OCI-LY1 (cell line): Measurements from ENCODE around the gene RNF175.

Experiments used
- H2AFZ ChIP-seq: fragments of 200-600 bp; sonication (generic), shearing (Covaris generic); 2 replicates; pipeline ENCODE4 v1.6.0; 2014; ENCODE audit warnings: antibody characterized with exemption, mild to moderate bottlenecking, low read length
- H3F3A ChIP-seq: fragments of 200-600 bp; sonication (generic), shearing (Covaris generic); 2 replicates; pipeline ENCODE4 v1.6.0; 2014; ENCODE audit warnings: mild to moderate bottlenecking, antibody characterized with exemption, low read length, moderate library complexity; ENCODE audit not compliant: insufficient read depth
- H3K27ac ChIP-seq: fragments of 200-600 bp; sonication (generic); 2 replicates; pipeline ENCODE4 v1.5.1; 2014; ENCODE audit warnings: low read length, mixed run types, mild to moderate bottlenecking, low read depth; ENCODE audit not compliant: poor library complexity, severe bottlenecking
- H3K27me3 ChIP-seq: fragments of 200-600 bp; sonication (generic); 2 replicates; pipeline ENCODE4 v1.6.0; 2014; ENCODE audit warnings: antibody characterized with exemption, mild to moderate bottlenecking, low read length, moderate library complexity; ENCODE audit not compliant: insufficient read depth
- H3K36me3 ChIP-seq: fragments of 200-600 bp; sonication (generic); 2 replicates; pipeline ENCODE4 v1.6.1; 2014; ENCODE audit warnings: mild to moderate bottlenecking, antibody characterized with exemption, low read length, moderate library complexity, mixed read lengths; ENCODE audit not compliant: insufficient read depth
- H3K4me1 ChIP-seq: fragments of 200-600 bp; sonication (generic); 2 replicates; pipeline ENCODE4 v1.5.1; 2014; ENCODE audit warnings: mild to moderate bottlenecking, low read length, moderate library complexity; ENCODE audit not compliant: insufficient read depth, severe bottlenecking
- H3K4me2 ChIP-seq: fragments of 200-600 bp; sonication (generic), shearing (Covaris generic); 2 replicates; pipeline ENCODE4 v1.6.1; 2014; ENCODE audit warnings: low read length
- H3K4me3 ChIP-seq: fragments of 200-600 bp; sonication (generic); 2 replicates; pipeline ENCODE4 v1.5.1; 2014; ENCODE audit warnings: low read length, low read depth, mild to moderate bottlenecking, mixed read lengths; ENCODE audit not compliant: poor library complexity, severe bottlenecking
- H3K79me2 ChIP-seq: fragments of 200-600 bp; shearing (Covaris generic); 2 replicates; pipeline ENCODE4 v1.6.1; 2016; ENCODE audit warnings: mixed run types, low read length, mixed read lengths; ENCODE audit not compliant: insufficient read depth
- H3K9ac ChIP-seq: fragments of 200-600 bp; sonication (generic), shearing (Covaris generic); 2 replicates; pipeline ENCODE4 v1.6.1; 2014; ENCODE audit warnings: mild to moderate bottlenecking, low read length, mixed read lengths
- H3K9me2 ChIP-seq: fragments of 200-600 bp; sonication (generic), shearing (Covaris generic); 2 replicates; pipeline ENCODE4 v1.6.1; 2014; ENCODE audit warnings: low read depth, mild to moderate bottlenecking, low read length, mixed read lengths
- H3K9me3 ChIP-seq: fragments of 200-600 bp; shearing (Covaris generic); 2 replicates; pipeline ENCODE4 v1.6.1; 2014; ENCODE audit warnings: low read length, mixed read lengths
- H4K20me1 ChIP-seq: fragments of 200-600 bp; sonication (generic), shearing (Covaris generic); 2 replicates; pipeline ENCODE4 v1.6.0; 2016; ENCODE audit warnings: mild to moderate bottlenecking, low read length; ENCODE audit not compliant: insufficient read depth
- EZH2 ChIP-seq: fragments of 200-600 bp; sonication (generic), shearing (Covaris generic); IDR thresholded peaks from 2 replicates; pipeline ENCODE4 v1.8.0; 2017; ENCODE audit warnings: borderline replicate concordance, mixed run types, mild to moderate bottlenecking, antibody characterized with exemption, low read length, moderate library complexity, mixed read lengths
- TF ChIP-seq, protein P1 (sequence below): fragments of 200-600 bp; sonication (generic), shearing (Covaris generic); IDR thresholded peaks from 2 replicates; pipeline ENCODE4 v1.5.1; 2017; ENCODE audit warnings: mild to moderate bottlenecking, antibody characterized with exemption, low read length, moderate library complexity, mixed read lengths

Gene RNF175

DNA sequence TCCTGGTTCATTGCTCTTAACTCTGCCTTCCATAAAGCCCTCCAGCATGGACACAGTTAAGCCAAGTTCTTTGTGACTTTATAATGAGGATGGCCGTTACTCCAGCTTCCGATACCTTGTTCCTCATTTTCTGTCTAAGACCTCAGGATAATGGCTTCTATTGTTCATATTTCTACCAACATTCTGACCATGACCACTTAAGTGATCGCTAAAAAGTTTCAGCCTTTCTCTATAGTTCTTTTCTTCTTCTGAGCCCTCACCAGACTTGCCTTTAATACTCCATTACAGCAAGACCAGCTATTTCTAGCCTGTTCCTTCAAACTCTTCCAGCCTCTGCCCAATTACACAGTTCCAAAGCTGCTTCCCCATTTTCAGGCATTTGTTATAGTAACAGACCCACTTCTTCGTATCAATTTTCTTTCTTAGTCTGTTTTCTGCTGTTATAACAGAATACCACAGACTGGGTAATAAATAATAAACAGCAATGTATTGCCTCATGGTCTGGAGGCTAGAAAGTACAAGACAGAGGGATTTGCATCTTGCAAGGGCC lies 12.3 kb downstream of the RNF175 start:
- H3K4me3 ChIP-seq: no peak overlapping the region
- no peaks in the 10 kb centered on the region for H3K4me1 ChIP-seq
- H3F3A ChIP-seq: no peaks in the 10 kb centered on the region
- no peak overlapping the region for H3K4me2 ChIP-seq
- no peak overlapping the region for H3K9ac ChIP-seq
- no peak for TF ChIP-seq EZH2
- TF ChIP-seq, protein P1, sequence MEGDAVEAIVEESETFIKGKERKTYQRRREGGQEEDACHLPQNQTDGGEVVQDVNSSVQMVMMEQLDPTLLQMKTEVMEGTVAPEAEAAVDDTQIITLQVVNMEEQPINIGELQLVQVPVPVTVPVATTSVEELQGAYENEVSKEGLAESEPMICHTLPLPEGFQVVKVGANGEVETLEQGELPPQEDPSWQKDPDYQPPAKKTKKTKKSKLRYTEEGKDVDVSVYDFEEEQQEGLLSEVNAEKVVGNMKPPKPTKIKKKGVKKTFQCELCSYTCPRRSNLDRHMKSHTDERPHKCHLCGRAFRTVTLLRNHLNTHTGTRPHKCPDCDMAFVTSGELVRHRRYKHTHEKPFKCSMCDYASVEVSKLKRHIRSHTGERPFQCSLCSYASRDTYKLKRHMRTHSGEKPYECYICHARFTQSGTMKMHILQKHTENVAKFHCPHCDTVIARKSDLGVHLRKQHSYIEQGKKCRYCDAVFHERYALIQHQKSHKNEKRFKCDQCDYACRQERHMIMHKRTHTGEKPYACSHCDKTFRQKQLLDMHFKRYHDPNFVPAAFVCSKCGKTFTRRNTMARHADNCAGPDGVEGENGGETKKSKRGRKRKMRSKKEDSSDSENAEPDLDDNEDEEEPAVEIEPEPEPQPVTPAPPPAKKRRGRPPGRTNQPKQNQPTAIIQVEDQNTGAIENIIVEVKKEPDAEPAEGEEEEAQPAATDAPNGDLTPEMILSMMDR: no peak
- H2AFZ ChIP-seq: no peak overlapping the region
- H4K20me1 ChIP-seq: no peaks in the 10 kb centered on the region
- no peaks in the 10 kb centered on the region for H3K27me3 ChIP-seq
- no peaks in the 10 kb centered on the region for H3K36me3 ChIP-seq
- H3K27ac ChIP-seq: no peak overlapping the region
- no peaks in the 10 kb centered on the region for H3K9me2 ChIP-seq
- H3K9me3 ChIP-seq: no peaks in the 10 kb centered on the region
- no peaks in the 10 kb centered on the region for H3K79me2 ChIP-seq

DNA sequence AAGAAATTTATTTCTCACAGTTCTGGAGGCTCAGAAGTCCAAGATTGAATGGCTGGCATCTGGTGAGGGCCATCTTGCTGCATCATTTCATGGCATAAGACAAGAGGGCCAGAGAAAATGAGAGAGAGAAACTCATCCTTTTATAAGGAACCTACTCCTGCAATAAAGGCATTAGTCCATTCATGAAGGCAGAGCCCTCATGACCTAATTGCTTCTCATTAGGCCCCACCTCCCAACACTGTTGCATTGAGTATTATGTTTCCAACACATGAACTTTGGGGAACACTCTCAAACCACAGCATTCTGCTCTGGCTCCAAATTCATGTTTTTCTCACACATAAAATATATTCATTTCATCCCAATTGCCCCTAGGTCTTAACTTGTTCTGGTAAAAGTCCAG lies 14.2 kb downstream of the RNF175 start:
- Histone ChIP-seq H3F3A (no peaks in the 10 kb centered on the region), H3K27ac (no peak overlapping the region), H4K20me1 (no peaks in the 10 kb centered on the region), H3K9ac (no peak overlapping the region), H3K27me3 (no peaks in the 10 kb centered on the region; the same call in 1 of the 2 replicates), H3K9me3 (no peaks in the 10 kb centered on the region), H3K4me1 (no peaks in the 10 kb centered on the region), H2AFZ (no peak overlapping the region), H3K36me3 (no peaks in the 10 kb centered on the region), H3K4me2 (no peak overlapping the region), H3K4me3 (no peak overlapping the region), H3K9me2 (no peaks in the 10 kb centered on the region), H3K79me2 (no peaks in the 10 kb centered on the region)
- TF ChIP-seq, protein P1: no peak
- no peak for TF ChIP-seq EZH2

DNA sequence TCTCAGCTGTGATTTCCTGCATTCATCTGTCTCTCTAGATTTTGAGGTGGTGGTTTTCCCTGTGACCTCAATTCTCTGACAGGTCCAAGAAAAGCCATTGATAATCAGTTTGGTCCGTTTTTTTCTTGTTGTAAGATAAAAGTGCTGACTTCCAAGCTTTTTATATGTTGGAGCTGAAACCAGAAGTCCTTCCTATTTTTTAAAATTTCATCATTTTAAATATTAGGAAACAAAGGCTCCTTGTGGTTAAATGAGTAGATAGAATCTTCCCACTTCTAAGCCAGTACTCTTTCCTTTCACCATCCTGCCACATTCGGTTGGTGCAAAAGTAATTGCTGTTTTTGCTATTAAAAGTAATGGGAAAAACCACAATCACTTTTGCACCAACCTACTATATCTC lies 18.3 kb downstream of the RNF175 start:
- Histone ChIP-seq H2AFZ (no peak overlapping the region), H4K20me1 (no peaks in the 10 kb centered on the region), H3K27me3 (no peaks in the 10 kb centered on the region; the same call in 1 of the 2 replicates), H3F3A (no peaks in the 10 kb centered on the region), H3K36me3 (no peaks in the 10 kb centered on the region), H3K27ac (no peak overlapping the region), H3K4me1 (no peaks in the 10 kb centered on the region), H3K9me2 (no peaks in the 10 kb centered on the region), H3K9ac (no peak overlapping the region), H3K79me2 (no peaks in the 10 kb centered on the region), H3K4me3 (no peak overlapping the region), H3K4me2 (no peak overlapping the region), H3K9me3 (no peaks in the 10 kb centered on the region)
- no peak for TF ChIP-seq EZH2
- TF ChIP-seq, protein P1: no peak
